Central memory CD8-positive, alpha-beta T cell (primary cell): Measurements from ENCODE around the gene FBXO48.
A peak's percentile ranks its signal among the peaks of the same experiment; 100 is the strongest.
"Not testable (repeated sequence)": the region's sequence is repeated elsewhere in the genome, so short reads cannot be mapped to it uniquely, and the experiment has no call there.

Experiments
- ATAC-seq: fragments of 150-1000 bp; cut with Tn5 transposase; replicated peaks from 2 replicates; pipeline ENCODE4 v1.10.0; 2022; ENCODE audit warnings: mild to moderate bottlenecking, moderate FRiP score, moderate number of reproducible peaks; ENCODE audit not compliant: poor library complexity, severe bottlenecking; ENCODE audit errors: extremely low read depth
- DNase-seq, 2 donors: peaks; one replicate each; pipeline ENCODE4 v3.0.0; 2021; ENCODE audit warnings: low spot score in 2 of 2
- H3K27ac Mint-ChIP-seq: one replicate; pipeline ENCODE4 v1.8.0; 2022; ENCODE audit warnings: low read depth, mild to moderate bottlenecking, moderate library complexity, mixed read lengths
- H3K27me3 Mint-ChIP-seq: one replicate; pipeline ENCODE4 v1.8.0; 2022; ENCODE audit warnings: mixed read lengths
- H3K36me3 Mint-ChIP-seq: one replicate; pipeline ENCODE4 v1.8.0; 2022; ENCODE audit warnings: mild to moderate bottlenecking, moderate library complexity, mixed read lengths; ENCODE audit not compliant: insufficient read depth
- H3K4me1 Mint-ChIP-seq: one replicate; pipeline ENCODE4 v1.8.0; 2022; ENCODE audit warnings: mixed read lengths
- H3K4me3 Mint-ChIP-seq: one replicate; pipeline ENCODE4 v1.8.0; 2022; ENCODE audit warnings: mild to moderate bottlenecking, moderate library complexity, mixed read lengths
- H3K9me3 Mint-ChIP-seq: one replicate; pipeline ENCODE4 v1.8.0; 2022; ENCODE audit warnings: mixed read lengths

The FBXO48 gene

GRCh38 chr2:68446425-68446824 lies 20.7 kb downstream of the FBXO48 start:
- H3K4me1 Mint-ChIP-seq, H3K9me3 Mint-ChIP-seq, H3K27ac Mint-ChIP-seq, H3K4me3 Mint-ChIP-seq, DNase-seq, ATAC-seq, H3K27me3 Mint-ChIP-seq: not testable (repeated sequence)
- peaks cover 11% of the 10 kb centered on the region for H3K36me3 Mint-ChIP-seq

- no peak for ATAC-seq
- H3K27ac Mint-ChIP-seq = peak overlapping the region; percentile 96
- no peak overlapping the region for H3K4me3 Mint-ChIP-seq
Measured at GRCh38 chr2:68441994-68442322, 25.1 kb downstream of the FBXO48 start.

GRCh38 chr2:68441179-68441993 lies 25.7 kb downstream of the FBXO48 start:
- peak; percentile 96 for ATAC-seq
- no peaks in the 10 kb centered on the region for H3K27me3 Mint-ChIP-seq
- peaks cover 12% of the 10 kb centered on the region for H3K36me3 Mint-ChIP-seq
- peak; percentile 78 to 85 for DNase-seq
- peaks cover 42% of the 10 kb centered on the region for H3K4me1 Mint-ChIP-seq
- no peaks in the 10 kb centered on the region for H3K9me3 Mint-ChIP-seq
- peak overlapping the region; percentile 96 for H3K27ac Mint-ChIP-seq
- H3K4me3 Mint-ChIP-seq = peak overlapping the region; percentile 67

More at GRCh38 chr2:68441994-68442322, 25.1 kb downstream of the FBXO48 start:
- H3K4me1 Mint-ChIP-seq = peaks cover 38% of the 10 kb centered on the region
- H3K9me3 Mint-ChIP-seq = no peaks in the 10 kb centered on the region
- no peak for DNase-seq
- H3K36me3 Mint-ChIP-seq = peaks cover 12% of the 10 kb centered on the region
- no peaks in the 10 kb centered on the region for H3K27me3 Mint-ChIP-seq

- no peak for DNase-seq
- Mint-ChIP-seq H3K27ac (peak overlapping the region; percentile 96), H3K27me3 (no peaks in the 10 kb centered on the region), H3K9me3 (no peaks in the 10 kb centered on the region), H3K4me3 (no peak overlapping the region), H3K4me1 (peaks cover 48% of the 10 kb centered on the region), H3K36me3 (peaks cover 12% of the 10 kb centered on the region)
- no peak for ATAC-seq
Measured at GRCh38 chr2:68438455-68439303, 28.4 kb downstream of the FBXO48 start.

- Mint-ChIP-seq H3K27ac (peak overlapping the region; percentile 77), H3K36me3 (peaks cover 7% of the 10 kb centered on the region), H3K27me3 (no peaks in the 10 kb centered on the region), H3K4me3 (no peak overlapping the region), H3K9me3 (no peaks in the 10 kb centered on the region), H3K4me1 (peaks cover 55% of the 10 kb centered on the region)
- no peak for DNase-seq
- ATAC-seq = no peak
Measured at GRCh38 chr2:68436270-68436669, 30.8 kb downstream of the FBXO48 start.

GRCh38 chr2:68435615-68436014 lies 31.5 kb downstream of the FBXO48 start:
- H3K4me1 Mint-ChIP-seq = peaks cover 55% of the 10 kb centered on the region

GRCh38 chr2:68434981-68435380 lies 32.1 kb downstream of the FBXO48 start:
- H3K27ac Mint-ChIP-seq = no peak overlapping the region
- ATAC-seq = no peak
- peaks cover 51% of the 10 kb centered on the region for H3K4me1 Mint-ChIP-seq
- no peak overlapping the region for H3K4me3 Mint-ChIP-seq
- no peak for DNase-seq
- H3K9me3 Mint-ChIP-seq = no peaks in the 10 kb centered on the region
- no peaks in the 10 kb centered on the region for H3K27me3 Mint-ChIP-seq
- H3K36me3 Mint-ChIP-seq = no peaks in the 10 kb centered on the region

More at GRCh38 chr2:68435615-68436014, 31.5 kb downstream of the FBXO48 start:
- Mint-ChIP-seq H3K27me3 (no peaks in the 10 kb centered on the region), H3K27ac (peak overlapping the region; percentile 77), H3K4me3 (no peak overlapping the region), H3K9me3 (no peaks in the 10 kb centered on the region), H3K36me3 (peaks cover 2% of the 10 kb centered on the region)
- no peak for ATAC-seq
- DNase-seq = no peak

- Mint-ChIP-seq H3K36me3 (no peaks in the 10 kb centered on the region), H3K4me1 (peaks cover 37% of the 10 kb centered on the region), H3K9me3 (no peaks in the 10 kb centered on the region), H3K27me3 (no peaks in the 10 kb centered on the region), H3K4me3 (no peak overlapping the region), H3K27ac (no peak overlapping the region)
- no peak for ATAC-seq
- DNase-seq = no peak
Measured at GRCh38 chr2:68432696-68433658, 34.1 kb downstream of the FBXO48 start.

- Mint-ChIP-seq H3K9me3 (no peaks in the 10 kb centered on the region), H3K27ac (no peak overlapping the region), H3K4me3 (no peak overlapping the region), H3K36me3 (no peaks in the 10 kb centered on the region), H3K27me3 (no peaks in the 10 kb centered on the region), H3K4me1 (peaks cover 33% of the 10 kb centered on the region)
- DNase-seq (no peak), ATAC-seq (no peak)
Measured at GRCh38 chr2:68431316-68431972, 35.6 kb downstream of the FBXO48 start.

GRCh38 chr2:68429311-68429826 lies 37.7 kb downstream of the FBXO48 start:
- H3K4me1 Mint-ChIP-seq = peaks cover 26% of the 10 kb centered on the region
- no peaks in the 10 kb centered on the region for H3K9me3 Mint-ChIP-seq
- DNase-seq (no peak), ATAC-seq (no peak)
- no peaks in the 10 kb centered on the region for H3K27me3 Mint-ChIP-seq
- no peak overlapping the region for H3K4me3 Mint-ChIP-seq
- H3K36me3 Mint-ChIP-seq = no peaks in the 10 kb centered on the region
- no peak overlapping the region for H3K27ac Mint-ChIP-seq

- no peak overlapping the region for H3K4me3 Mint-ChIP-seq
- no peaks in the 10 kb centered on the region for H3K27me3 Mint-ChIP-seq
- H3K4me1 Mint-ChIP-seq = peaks cover 26% of the 10 kb centered on the region
- no peaks in the 10 kb centered on the region for H3K9me3 Mint-ChIP-seq
- H3K36me3 Mint-ChIP-seq = no peaks in the 10 kb centered on the region
- no peak overlapping the region for H3K27ac Mint-ChIP-seq
- DNase-seq (no peak), ATAC-seq (no peak)
Measured at GRCh38 chr2:68428746-68429145, 38.3 kb downstream of the FBXO48 start.
